Spleen (tissue), 11 donors: ENCODE data around the gene RNLS. TPM values are rescaled to one million over a fixed set of nuclear protein-coding genes. Genes with fewer than 3 reads are reported as not detected.
"Not testable (repeated sequence)": the region's sequence is repeated elsewhere in the genome, so short reads cannot be mapped to it uniquely, and the experiment has no call there.

ENCODE experiments used
- DNase-seq: peaks from one replicate; pipeline ENCODE4 v3.0.0-alpha.2; 2020
- H3K27ac ChIP-seq, 8 donors: fragments of 200-600 bp; sonication (generic) in 7 of 8; 1 replicate in 4 of 8; 2 replicates in 4 of 8; pipeline versions ENCODE4 v1.5.0 to v1.8.0; 2016 to 2021; ENCODE audit warnings: inconsistent platforms in 4 of 8, mild to moderate bottlenecking in 4 of 8, moderate library complexity in 1 of 8
- H3K27me3 ChIP-seq, 7 donors: fragments of 200-600 bp; sonication (generic) in 6 of 7; replicated peaks in 1 of 7; 1 replicate in 4 of 7; 2 replicates in 3 of 7; pipeline versions ENCODE4 v1.5.0 to v1.8.0; 2016 to 2021; ENCODE audit warnings: inconsistent platforms in 3 of 7, mild to moderate bottlenecking in 1 of 7
- H3K36me3 ChIP-seq, 6 donors: fragments of 200-600 bp; sonication (generic) in 5 of 6; 1 replicate in 4 of 6; 2 replicates in 2 of 6; pipeline versions ENCODE4 v1.5.0 to v1.8.0; 2016 to 2021; ENCODE audit warnings: inconsistent platforms in 2 of 6
- H3K4me1 ChIP-seq, 6 donors: fragments of 200-600 bp; sonication (generic) in 5 of 6; 1 replicate in 3 of 6; 2 replicates in 3 of 6; pipeline versions ENCODE4 v1.5.0 to v1.8.0; 2016 to 2021; ENCODE audit warnings: inconsistent platforms in 3 of 6
- H3K4me3 ChIP-seq, 8 donors: fragments of 200-600 bp; sonication (generic) in 7 of 8; 1 replicate in 4 of 8; 2 replicates in 4 of 8; pipeline versions ENCODE4 v1.5.0 to v1.8.0; 2016 to 2021; ENCODE audit warnings: inconsistent platforms in 4 of 8, mild to moderate bottlenecking in 4 of 8, moderate library complexity in 2 of 8
- H3K9me3 ChIP-seq, 8 donors: fragments of 200-600 bp; sonication (generic) in 7 of 8; 1 replicate in 4 of 8; 2 replicates in 4 of 8; pipeline versions ENCODE4 v1.5.0 to v1.8.0; 2016 to 2021; ENCODE audit warnings: inconsistent platforms in 4 of 8
- CTCF ChIP-seq, 11 experiments: fragments of 200-600 bp in 7 of 11; fragments of 450-650 bp in 4 of 11; sonication (generic) in 4 of 11; IDR thresholded peaks in 8 of 11; conservative IDR thresholded peaks in 3 of 11; 1 replicate in 7 of 11; 2 replicates in 4 of 11; pipeline versions ENCODE4 v1.4.0 to v1.8.0; 2016 to 2021; ENCODE audit warnings: antibody characterized with exemption in 11 of 11, inconsistent platforms in 4 of 11, mild to moderate bottlenecking in 1 of 11
- POLR2A ChIP-seq, 3 donors: fragments of 450-650 bp; IDR thresholded peaks; one replicate each; pipeline ENCODE4 v1.5.1; 2017; ENCODE audit warnings: antibody characterized with exemption in 3 of 3, mild to moderate bottlenecking in 1 of 3
- POLR2AphosphoS5 ChIP-seq, 3 donors: sonication (generic); formaldehyde crosslinking; IDR thresholded peaks; one replicate each; pipeline ENCODE4 v1.5.1; 2017; ENCODE audit warnings: antibody characterized with exemption in 3 of 3
- WGBS, 5 donors: extraction: QIAGEN DNeasy Blood & Tissue Kit in 3 of 5; methylation state at CpG; one replicate each; pipeline versions ENCODE4 v1.1.5 to v1.1.7; 2013 to 2018; 5-methylcytosine and 5-hydroxymethylcytosine counted together
- intact Hi-C: fragments of 100-400 bp; cut with DNase I; formaldehyde crosslinking; loops from one replicate; pipeline ENCODE4 v1.15.0; 2023; ENCODE audit warnings: low total_unique reads
- polyA plus RNA-seq, 3 donors: library from polyadenylated mRNA; stranded (reverse); fragments of 200-250 nt; gene quantifications; one replicate each; pipeline ENCODE4 v1.2.1, GENCODE V29; 2013
- total RNA-seq, 7 donors: library from RNA; depleted of rRNA in 3 of 7; stranded (reverse); fragments of >200 nt in 3 of 7; fragmentation: NEBNext Ultra II Directional in 4 of 7; extraction: Animal tissue kit (Norgen Biotek cat#: 25700) in 4 of 7; gene quantifications; one replicate each; pipeline versions ENCODE4 v1.1.0 to v1.2.1, GENCODE V29; 2016 to 2021
- donor health status: healthy with polysubstance abuse.
- donor health status: DM: no; HTN: no; CAD: no; lungs with moderate emphysema.
- donor health status: DM: no; HTN: no; CAD: no.
- donor health status: Bipolar disorder and iron deficiency.
- donor health status: healthy.
- donor health status: DM: no; HTN: no; CAD: no.
- donor health status: DM: yes; HTN: yes; CAD: no.

RNLS gene
- total and polyA plus RNA-seq, 10 donors = 4.5 to 28.8 (median 8.5) TPM

GRCh38 chr10:88280518-88280917 is 302.6 kb downstream of the RNLS start:
- H3K4me1 ChIP-seq = peaks cover 0 to 49% (median 16%) of the 10 kb centered on the region in 6 donors
- TF ChIP-seq POLR2AphosphoS5 (IDR thresholded peaks at IDR 0.05) = no peak
- TF ChIP-seq CTCF (IDR thresholded peaks at IDR 0.05 in 8 of 11, conservative IDR thresholded peaks at IDR 0.05 in 3 of 11) = no peak
- no peak for TF ChIP-seq POLR2A (IDR thresholded peaks at IDR 0.05)
- H3K36me3 ChIP-seq = no peaks in the 10 kb centered on the region
- H3K4me3 ChIP-seq = no peak overlapping the region
- no peaks in the 10 kb centered on the region for H3K27me3 ChIP-seq
- no peaks in the 10 kb centered on the region for H3K9me3 ChIP-seq
- intact Hi-C loops = no loop called here
- H3K27ac ChIP-seq = no peak overlapping the region
- no peak for DNase-seq

GRCh38 chr10:88278912-88279311 is 304.2 kb downstream of the RNLS start:
- Histone ChIP-seq H3K27ac (no peak overlapping the region), H3K27me3 (no peaks in the 10 kb centered on the region), H3K36me3 (no peaks in the 10 kb centered on the region), H3K4me3 (no peak overlapping the region), H3K4me1 (peaks cover 0 to 45% (median 14%) of the 10 kb centered on the region in 6 donors), H3K9me3 (no peaks in the 10 kb centered on the region)
- WGBS, 5 donors = 55 to 68% (median 62%) methylated on average over 2 of the region's 2 CpGs
- intact Hi-C loops = no loop called here
- no peak for DNase-seq
- TF ChIP-seq POLR2AphosphoS5 (IDR thresholded peaks at IDR 0.05) (no peak), POLR2A (IDR thresholded peaks at IDR 0.05) (no peak), CTCF (IDR thresholded peaks at IDR 0.05 in 8 of 11, conservative IDR thresholded peaks at IDR 0.05 in 3 of 11) (no peak)

GRCh38 chr10:88276945-88277344 is 306.2 kb downstream of the RNLS start:
- peaks cover 2 to 41% (median 13%) of the 10 kb centered on the region in 6 donors for H3K4me1 ChIP-seq
- intact Hi-C loops, H3K9me3 ChIP-seq, H3K36me3 ChIP-seq, DNase-seq, H3K4me3 ChIP-seq, H3K27ac ChIP-seq, H3K27me3 ChIP-seq: not testable (repeated sequence)
- WGBS, 5 donors = 93 to 98% (median 98%) methylated on average over 4 of the region's 4 CpGs

GRCh38 chr10:88274286-88274685 is 308.8 kb downstream of the RNLS start:
- Histone ChIP-seq H3K27ac (no peak overlapping the region), H3K4me3 (no peak overlapping the region), H3K27me3 (no peaks in the 10 kb centered on the region), H3K4me1 (peaks cover 12 to 45% (median 22%) of the 10 kb centered on the region in 6 donors), H3K9me3 (no peaks in the 10 kb centered on the region), H3K36me3 (no peaks in the 10 kb centered on the region)
- no peak for TF ChIP-seq CTCF (IDR thresholded peaks at IDR 0.05 in 8 of 11, conservative IDR thresholded peaks at IDR 0.05 in 3 of 11)
- no peak for TF ChIP-seq POLR2A (IDR thresholded peaks at IDR 0.05)
- no peak for TF ChIP-seq POLR2AphosphoS5 (IDR thresholded peaks at IDR 0.05)
- intact Hi-C loops = no loop called here
- 90 to 97% (median 91%) methylated on average over 2 of the region's 2 CpGs for WGBS, 5 donors
- no peak for DNase-seq

GRCh38 chr10:88273567-88273966 is 309.6 kb downstream of the RNLS start:
- Histone ChIP-seq H3K4me3 (no peak overlapping the region), H3K4me1 (peaks cover 8 to 38% (median 20%) of the 10 kb centered on the region in 6 donors), H3K36me3 (no peaks in the 10 kb centered on the region), H3K9me3 (no peaks in the 10 kb centered on the region), H3K27ac (no peak overlapping the region), H3K27me3 (no peaks in the 10 kb centered on the region)
- no peak for DNase-seq
- intact Hi-C loops = no loop called here
- TF ChIP-seq POLR2A (IDR thresholded peaks at IDR 0.05) (no peak), POLR2AphosphoS5 (IDR thresholded peaks at IDR 0.05) (no peak), CTCF (IDR thresholded peaks at IDR 0.05 in 8 of 11, conservative IDR thresholded peaks at IDR 0.05 in 3 of 11) (no peak)
- 63 to 76% (median 69%) methylated on average over 4 of the region's 4 CpGs for WGBS, 5 donors
